Measurements from ENCODE around the gene RAB11FIP4.

RAB11FIP4 gene

DNA sequence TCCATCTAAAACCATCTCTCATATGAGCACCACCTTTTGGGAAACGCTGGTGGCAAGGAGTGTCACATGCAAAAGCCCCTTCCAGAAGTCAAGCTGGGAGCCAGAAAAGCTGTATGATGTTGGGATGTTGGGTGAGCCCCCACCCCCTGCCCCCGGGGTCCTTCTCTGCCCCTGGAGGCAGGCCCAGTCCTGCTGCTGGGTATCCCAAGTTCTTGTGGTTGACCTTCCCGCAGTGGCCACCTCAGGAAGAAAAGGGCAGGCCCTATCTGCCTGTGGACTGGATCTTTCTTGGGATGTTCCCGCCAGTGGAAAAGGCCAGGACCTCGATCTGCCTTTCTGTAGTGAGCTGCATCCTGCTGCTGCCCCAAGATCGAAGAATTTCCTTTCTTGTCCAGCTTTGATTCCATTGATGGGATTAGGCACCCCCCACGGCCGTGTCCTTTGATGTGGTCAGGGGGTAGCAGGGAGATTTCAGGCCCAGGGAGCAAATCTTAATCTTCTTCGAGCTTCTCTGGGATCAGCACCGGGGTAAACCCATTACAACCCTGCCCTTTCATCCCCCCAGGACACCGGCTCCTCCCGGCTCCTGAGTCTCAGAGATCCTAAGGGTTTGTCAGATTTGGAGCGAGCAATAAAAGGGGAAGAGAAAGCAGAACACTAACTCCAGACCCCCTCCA, 165.6 kb downstream of the RAB11FIP4 start:
- no peak for DNase-seq

DNA sequence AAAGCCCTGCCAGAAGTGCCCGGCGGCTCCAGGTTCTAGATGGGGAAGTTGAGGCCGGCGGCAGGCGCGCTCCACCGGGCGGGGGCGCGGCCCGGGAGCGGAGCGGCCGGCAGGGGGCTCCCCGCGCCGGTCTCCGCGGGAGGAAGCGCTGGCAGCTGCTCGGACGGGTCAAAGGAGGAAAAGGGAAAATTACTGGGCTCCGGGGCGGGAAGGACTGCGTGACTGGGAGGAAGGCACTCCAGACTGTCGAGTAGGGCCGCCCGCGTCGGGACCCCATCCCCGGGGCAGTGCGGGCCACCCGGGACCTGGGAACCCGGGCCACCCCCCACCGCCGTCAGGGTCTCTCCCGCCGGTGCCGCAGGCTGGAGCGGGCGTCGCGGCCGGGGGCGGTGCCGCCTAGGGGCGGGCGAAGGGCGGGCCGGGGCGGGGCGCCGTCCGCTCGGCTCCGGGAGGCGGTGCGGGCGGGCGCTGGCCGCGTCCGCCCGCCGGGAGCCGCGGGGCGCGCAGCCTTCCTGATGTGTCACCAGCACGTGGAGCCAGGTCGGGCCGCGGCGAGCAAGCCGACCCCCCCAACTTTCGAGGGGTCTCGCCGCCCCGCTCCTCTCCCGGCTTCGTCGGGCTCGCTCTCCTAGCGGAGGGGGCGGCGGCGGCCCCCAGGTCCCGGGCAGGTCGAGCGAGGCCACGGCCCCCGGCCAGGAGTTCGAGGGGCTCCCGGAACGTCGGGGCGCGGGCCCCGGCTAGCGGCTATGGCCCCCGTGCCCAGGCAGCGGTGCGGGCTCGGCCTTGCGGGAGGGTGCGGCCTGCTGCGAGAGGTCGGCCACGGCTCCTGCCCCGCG, 167.5 kb downstream of the RAB11FIP4 start:
- peak; percentile 63 for DNase-seq

- no peak for DNase-seq
These were observed 168.4 kb downstream of the RAB11FIP4 start for GRCh38 chr17:31559584-31560501.

GRCh38 chr17:31560616-31561235, 169.3 kb downstream of the RAB11FIP4 start:
- no peak for DNase-seq

DNA sequence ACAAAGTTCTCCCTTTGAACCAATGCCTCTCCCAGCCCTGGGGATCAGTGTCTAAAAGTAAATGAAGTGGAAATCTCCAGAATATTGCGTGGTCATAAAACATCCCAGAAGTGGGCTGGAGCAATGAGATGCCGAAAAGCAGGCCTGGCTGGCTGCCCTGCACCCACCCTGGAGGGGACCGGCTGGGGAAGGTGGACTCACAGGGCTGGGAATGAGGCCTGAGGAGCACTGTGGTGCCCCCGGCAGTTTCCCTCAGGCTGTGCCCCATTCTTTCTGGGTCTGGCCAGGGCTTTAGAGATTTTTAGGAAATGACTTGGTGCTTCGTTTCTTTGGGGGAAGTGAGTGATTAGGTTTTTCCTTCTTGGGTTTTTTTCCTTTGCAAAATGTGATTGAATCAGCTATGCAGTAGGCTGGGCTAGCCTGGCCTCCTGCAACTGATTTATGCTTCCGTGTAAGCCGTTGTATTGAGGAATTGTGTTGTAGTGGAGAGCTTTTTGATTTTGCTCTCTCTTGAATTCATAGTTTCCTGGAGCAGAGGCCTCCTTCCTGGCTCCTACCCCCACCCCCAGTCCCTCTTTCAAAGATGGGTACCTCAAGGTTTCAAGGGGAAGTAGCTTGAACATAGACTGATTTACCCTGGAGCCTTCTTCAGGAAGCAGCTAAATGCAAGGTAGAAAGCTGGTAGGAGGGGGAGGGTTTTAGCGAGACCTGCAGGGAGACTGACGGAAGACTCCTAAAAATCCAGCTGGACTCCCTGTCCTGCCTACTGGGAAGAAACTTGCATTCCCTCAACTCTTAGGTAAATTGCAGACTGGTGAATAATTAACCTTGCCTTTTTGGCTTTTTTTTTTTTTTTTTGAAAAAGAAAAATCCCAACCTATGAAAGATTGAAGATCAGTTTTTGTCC, 170.2 kb downstream of the RAB11FIP4 start:
- no peak for DNase-seq

DNA sequence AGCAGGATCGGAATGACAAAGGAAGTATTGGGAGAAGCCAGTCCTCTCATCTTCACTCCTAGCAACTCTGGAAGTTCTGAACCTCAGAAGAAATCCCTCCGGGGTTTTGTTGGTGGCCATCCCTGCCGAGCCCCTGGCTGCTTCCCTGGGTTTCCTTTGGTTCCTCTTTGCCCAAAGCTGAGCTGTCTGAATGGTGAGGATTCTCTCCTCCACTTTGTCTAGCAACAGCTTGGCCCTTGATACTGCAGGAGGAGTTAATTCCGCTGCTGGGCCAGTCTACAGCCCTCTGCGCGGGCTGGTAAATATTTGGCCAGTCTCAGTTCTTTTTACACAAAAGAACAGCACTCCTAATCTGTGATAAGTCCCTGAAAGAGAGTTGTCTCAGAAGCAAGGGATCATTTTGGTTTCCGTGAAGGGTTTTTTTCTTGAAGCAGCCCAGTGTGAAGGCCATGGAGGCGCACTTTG, 170.9 kb downstream of the RAB11FIP4 start:
- no peak for DNase-seq

DNA sequence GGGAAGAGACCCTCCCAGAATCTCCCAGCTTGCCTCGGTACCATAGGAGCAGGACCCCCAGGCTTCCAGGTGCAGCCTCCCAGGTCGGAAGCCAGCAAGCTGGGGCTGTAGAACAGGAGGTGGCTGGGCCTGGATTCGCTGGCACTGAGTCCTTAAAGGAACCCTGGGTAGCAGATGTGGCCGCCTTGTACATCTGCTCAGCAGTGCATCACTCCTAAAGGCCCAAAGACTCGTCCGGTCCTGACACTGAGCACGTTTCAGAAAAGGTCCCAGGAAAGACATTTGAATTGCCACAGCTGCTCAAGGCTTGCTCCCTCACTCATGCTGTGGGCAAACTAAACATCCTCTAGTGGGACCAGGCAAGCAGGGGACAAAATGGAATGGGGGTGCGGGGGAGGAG, 172.8 kb downstream of the RAB11FIP4 start:
- no peak for DNase-seq

DNA sequence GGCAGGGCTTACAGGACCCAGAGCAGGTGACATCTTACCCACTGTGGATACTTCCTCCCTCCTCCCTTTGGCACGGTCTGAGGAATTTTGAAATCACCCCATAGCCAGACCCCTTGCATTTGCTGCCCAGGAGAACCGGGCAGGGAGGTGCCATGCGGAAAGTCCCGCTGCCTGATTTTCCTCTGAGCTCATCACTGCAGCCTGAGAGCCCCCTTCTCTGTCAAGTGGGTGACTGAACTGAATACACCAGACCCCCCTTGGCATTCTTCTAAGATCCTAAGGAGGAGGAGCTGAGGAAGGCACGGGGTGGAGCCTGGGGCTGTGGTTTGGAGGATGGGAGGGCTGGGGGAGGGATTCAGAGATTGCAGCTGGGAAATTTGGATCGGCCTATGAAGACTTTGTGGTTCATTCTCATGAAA, 173.4 kb downstream of the RAB11FIP4 start:
- no peak for DNase-seq

DNA sequence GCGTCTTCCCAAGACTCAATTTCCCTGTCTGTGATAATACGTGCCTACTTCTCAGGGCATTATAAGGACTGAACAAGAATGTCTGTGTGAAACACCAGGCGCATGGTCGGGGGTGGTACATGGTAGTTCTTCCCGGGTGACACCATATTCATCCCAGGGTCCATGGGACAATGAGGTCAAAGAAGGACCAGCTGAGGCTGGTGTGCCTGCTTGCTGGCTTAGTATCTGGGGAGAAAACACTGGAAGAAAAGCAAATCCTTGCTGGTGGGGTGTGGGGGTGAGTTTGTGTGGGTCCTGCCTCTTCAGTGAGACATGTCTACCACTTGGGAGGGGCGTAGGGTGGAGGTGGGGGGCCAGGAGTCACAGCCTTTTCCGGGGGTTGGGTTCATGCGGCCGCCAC, 174.2 kb downstream of the RAB11FIP4 start:
- no peak for DNase-seq

- DNase-seq, result no peak
These were observed 174.9 kb downstream of the RAB11FIP4 start for GRCh38 chr17:31566247-31566991.

GRCh38 chr17:31566992-31567373, 175.5 kb downstream of the RAB11FIP4 start:
- no peak for DNase-seq

GRCh38 chr17:31568121-31568520, 176.6 kb downstream of the RAB11FIP4 start:
- DNase-seq, result no peak

GRCh38 chr17:31568539-31568938, 177.1 kb downstream of the RAB11FIP4 start:
- no peak for DNase-seq

DNA sequence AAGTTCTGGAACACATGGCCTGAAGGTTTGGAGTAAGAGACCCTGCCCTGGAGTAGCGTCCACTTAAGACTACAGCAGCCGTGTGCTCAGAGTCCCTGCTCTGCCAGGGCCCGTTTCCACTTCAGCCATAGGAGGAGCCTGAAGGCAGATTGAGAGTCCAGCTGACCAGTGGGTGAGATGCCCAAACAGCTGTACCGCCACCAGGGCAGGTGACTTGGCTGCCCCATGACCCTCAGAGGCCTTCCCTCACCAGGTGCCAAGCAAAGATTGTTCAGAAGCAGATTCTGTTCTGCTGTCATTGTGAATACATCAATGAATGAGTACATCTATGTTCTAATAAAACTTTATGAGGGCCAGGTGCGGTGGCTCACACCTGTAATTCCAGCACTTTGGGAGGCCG, 178.8 kb downstream of the RAB11FIP4 start:
- DNase-seq, result no peak

DNA sequence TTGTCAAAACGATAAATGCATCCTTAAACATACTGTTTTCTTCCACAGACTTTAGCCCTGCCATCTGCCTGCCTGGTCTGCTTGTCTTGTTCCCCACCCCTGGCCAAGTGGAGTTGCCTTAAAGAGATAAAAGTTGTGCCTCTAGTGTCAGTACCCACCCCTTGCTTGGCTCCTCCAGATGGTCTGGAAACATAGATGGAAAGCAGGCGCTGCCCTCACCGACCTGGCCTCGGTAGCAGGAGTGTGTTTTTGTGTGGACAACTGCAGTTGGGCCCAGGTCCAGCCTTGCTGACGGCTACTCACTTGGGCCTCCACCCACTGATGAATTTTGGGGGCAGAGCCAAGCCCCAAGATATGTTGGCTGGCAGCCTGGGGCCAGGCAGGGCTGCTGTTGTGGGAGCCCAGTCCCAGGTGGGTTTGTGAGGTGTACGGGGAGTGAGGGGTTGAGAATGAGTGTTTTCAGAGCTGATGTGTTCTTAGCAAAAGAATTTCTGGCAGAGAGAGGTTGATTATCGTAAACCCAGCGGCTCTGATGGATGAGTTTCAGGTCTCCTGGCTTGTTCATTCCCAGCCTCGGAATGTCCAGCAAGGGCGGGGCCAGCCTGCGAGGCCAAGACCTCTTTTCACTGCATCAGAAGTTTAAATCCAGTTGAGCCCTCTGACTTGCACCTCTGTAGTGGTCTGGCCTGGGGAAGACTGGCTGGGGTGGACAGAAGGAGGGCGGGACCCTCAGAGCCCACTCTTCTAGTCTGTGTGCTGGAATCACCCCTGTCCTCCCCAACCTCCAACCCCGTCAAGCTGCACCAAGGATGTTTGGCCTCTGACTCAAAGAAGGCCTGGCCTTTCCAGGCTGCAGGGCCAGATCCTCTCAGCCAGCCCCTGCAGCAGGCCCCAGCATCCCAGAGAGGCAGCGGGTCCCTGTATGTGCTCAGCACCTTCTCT, 179.7 kb downstream of the RAB11FIP4 start:
- DNase-seq, result no peak

GRCh38 chr17:31572341-31572740, 180.9 kb downstream of the RAB11FIP4 start:
- DNase-seq, result no peak

DNA sequence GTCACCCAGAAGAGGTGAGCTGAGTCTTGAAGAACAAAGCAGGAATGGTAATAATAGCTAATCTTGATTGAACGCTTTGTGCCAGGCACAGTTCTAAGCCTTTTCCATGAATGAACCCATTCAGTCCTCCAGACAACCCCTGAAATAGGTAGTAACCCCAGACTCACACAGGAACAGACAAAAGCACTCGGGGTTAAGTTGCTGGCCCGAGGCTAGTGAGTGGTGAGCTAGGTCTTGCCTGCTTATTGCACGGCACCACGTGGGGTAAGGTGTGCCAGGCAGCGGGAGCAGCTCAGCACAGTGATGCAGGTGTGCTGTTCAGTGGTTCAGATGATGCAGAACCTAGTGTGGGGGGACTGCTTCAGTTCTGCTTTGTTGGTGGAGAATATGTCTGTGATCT, 181.6 kb downstream of the RAB11FIP4 start:
- DNase-seq, result no peak

GRCh38 chr17:31573861-31574260, 182.4 kb downstream of the RAB11FIP4 start:
- no peak for DNase-seq

DNA sequence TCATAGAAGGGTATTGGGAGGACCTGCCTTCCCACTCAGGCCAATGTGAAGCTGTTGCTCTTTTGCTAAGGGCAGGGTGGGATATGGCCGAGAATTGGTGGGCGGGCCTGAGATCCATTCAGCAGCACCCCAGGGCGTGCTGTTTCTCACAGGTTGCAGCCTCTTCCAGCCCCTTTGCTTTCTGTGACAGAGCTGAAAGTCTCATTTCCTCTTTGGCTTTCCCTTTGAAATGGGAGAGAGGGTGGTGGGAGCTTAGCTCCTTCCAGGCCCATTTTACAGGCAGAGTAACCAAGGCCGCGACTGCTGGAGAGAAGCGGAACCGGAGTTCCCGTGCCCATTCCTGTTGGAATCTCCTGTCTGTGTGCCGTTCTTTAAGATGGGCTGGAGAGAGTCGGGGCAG, 183.0 kb downstream of the RAB11FIP4 start:
- DNase-seq, result no peak

GRCh38 chr17:31575043-31575442, 183.6 kb downstream of the RAB11FIP4 start:
- no peak for DNase-seq
